Lower lobe of right lung (tissue), 2 donors: ENCODE data around the gene SEMA4B. TPM values are rescaled to one million over a fixed set of nuclear protein-coding genes. Genes with fewer than 3 reads are reported as not detected.

ENCODE experiments used
- ATAC-seq, 2 donors: fragments of 200-7000 bp; cut with Tn5 transposase; one replicate each; pipeline ENCODE4 v1.9.1; 2020 to 2022; ENCODE audit warnings: mild to moderate bottlenecking in 2 of 2, moderate library complexity in 2 of 2
- DNase-seq: peaks from one replicate; pipeline ENCODE4 v3.0.0-alpha.2; 2020
- H3K27ac ChIP-seq: fragments of 200-600 bp; one replicate; pipeline ENCODE4 v1.8.0; 2022
- H3K27me3 ChIP-seq: fragments of 200-600 bp; one replicate; pipeline ENCODE4 v1.8.0; 2022; ENCODE audit warnings: low read depth
- H3K36me3 ChIP-seq: fragments of 200-600 bp; one replicate; pipeline ENCODE4 v1.8.0; 2022; ENCODE audit warnings: mild to moderate bottlenecking
- H3K4me1 ChIP-seq: fragments of 200-600 bp; one replicate; pipeline ENCODE4 v1.8.0; 2022
- H3K4me3 ChIP-seq: fragments of 200-600 bp; one replicate; pipeline ENCODE4 v1.8.0; 2022; ENCODE audit warnings: mild to moderate bottlenecking
- H3K9me3 ChIP-seq: fragments of 200-600 bp; one replicate; pipeline ENCODE4 v1.8.0; 2022
- CTCF ChIP-seq: fragments of 200-600 bp; IDR thresholded peaks from one replicate; pipeline ENCODE4 v1.8.0; 2022; ENCODE audit warnings: antibody characterized with exemption, mild to moderate bottlenecking
- intact Hi-C: fragments of 100-400 bp; cut with DNase I; formaldehyde crosslinking; loops from one replicate; pipeline ENCODE4 v1.11.0; 2022
- long read RNA-seq: library from polyadenylated mRNA; unstranded; transcript quantifications from one replicate; pipeline ENCODE4 v2.0.0, GENCODE V29; 2021
- total RNA-seq: library from RNA; stranded (reverse); fragmentation: NEBNext Ultra II Directional; extraction: Animal tissue kit (Norgen Biotek cat#: 25700); gene quantifications from one replicate; pipeline ENCODE4 v1.2.1, GENCODE V29; 2021
- donor health status: DM: no; HTN: yes; CAD: no; lungs with severe emphysema.

The SEMA4B gene
- 48.1 TPM for total RNA-seq
- long read RNA-seq, transcript SEMA4B-201 (15 exons, 3,781 nt): major isoform, 10 of 70 reads
- long read RNA-seq, partial matches to known transcripts: 44 of 70 reads
- long read RNA-seq, other reads (novel, unspliced or antisense): 8 of 70 reads

GRCh38 chr15:90201130-90201943 lies at the start of gene SEMA4B:
SEMA4B (plus strand) TSS chr15:90201330; CDS start chr15:90201579, 249 bp downstream.
- DNase-seq (peak; percentile 90), ATAC-seq (peak; percentile 93 to 94)
- Histone ChIP-seq H3K4me3 (peak within 1 kb of the TSS; percentile 97), H3K36me3 (peaks cover 5% of the 10 kb centered on the region), H3K27ac (peak within 1 kb of the TSS; percentile 80), H3K4me1 (peaks cover 23% of the 10 kb centered on the region), H3K9me3 (no peaks in the 10 kb centered on the region), H3K27me3 (no peaks in the 10 kb centered on the region)
- intact Hi-C loops: no loop called here
- no peak for TF ChIP-seq CTCF

- no peak for DNase-seq
- Histone ChIP-seq H3K27ac (no peak overlapping the region), H3K4me3 (no peak overlapping the region), H3K9me3 (no peaks in the 10 kb centered on the region), H3K27me3 (no peaks in the 10 kb centered on the region), H3K36me3 (no peaks in the 10 kb centered on the region), H3K4me1 (peaks cover 14% of the 10 kb centered on the region)
- no peak for TF ChIP-seq CTCF
- intact Hi-C loops: no loop called here
- peak; percentile 72 to 75 for ATAC-seq
Measured at GRCh38 chr15:90151989-90152645, 49.0 kb upstream of the SEMA4B start.

GRCh38 chr15:90153658-90154057 lies 47.5 kb upstream of the SEMA4B start:
- no peak overlapping the region for H3K4me3 ChIP-seq
- peaks cover 23% of the 10 kb centered on the region for H3K4me1 ChIP-seq
- intact Hi-C loops: no loop called here
- H3K36me3 ChIP-seq: no peaks in the 10 kb centered on the region
- H3K27me3 ChIP-seq: no peaks in the 10 kb centered on the region
- no peak for ATAC-seq
- DNase-seq: no peak
- H3K9me3 ChIP-seq: no peaks in the 10 kb centered on the region
- no peak for TF ChIP-seq CTCF
- no peak overlapping the region for H3K27ac ChIP-seq

GRCh38 chr15:90154246-90154645 lies 46.9 kb upstream of the SEMA4B start:
- no peak overlapping the region for H3K27ac ChIP-seq
- H3K4me1 ChIP-seq: peaks cover 28% of the 10 kb centered on the region
- no peak for ATAC-seq
- no peaks in the 10 kb centered on the region for H3K9me3 ChIP-seq
- intact Hi-C loops: no loop called here
- TF ChIP-seq CTCF: no peak
- no peaks in the 10 kb centered on the region for H3K36me3 ChIP-seq
- no peak for DNase-seq
- H3K27me3 ChIP-seq: no peaks in the 10 kb centered on the region
- H3K4me3 ChIP-seq: no peak overlapping the region

GRCh38 chr15:90154861-90155626 lies 46.1 kb upstream of the SEMA4B start:
- no peak for TF ChIP-seq CTCF
- no peaks in the 10 kb centered on the region for H3K9me3 ChIP-seq
- ATAC-seq (peak; percentile 2 to 25), DNase-seq (no peak)
- no peak overlapping the region for H3K4me3 ChIP-seq
- peaks cover 36% of the 10 kb centered on the region for H3K4me1 ChIP-seq
- no peak overlapping the region for H3K27ac ChIP-seq
- intact Hi-C loops: no loop called here
- no peaks in the 10 kb centered on the region for H3K27me3 ChIP-seq
- no peaks in the 10 kb centered on the region for H3K36me3 ChIP-seq
